Erythroblast (primary cell): ENCODE measurements around the gene ERH.

Experiments
- GATA1 ChIP-seq: IDR thresholded peaks from 2 replicates; pipeline ENCODE4 v1.6.1; 2011; ENCODE audit warnings: low read depth, mild to moderate bottlenecking, control low read depth, low read length, moderate library complexity
- POLR2A ChIP-seq: IDR thresholded peaks from 2 replicates; pipeline ENCODE4 v1.6.1; 2011; ENCODE audit warnings: mild to moderate bottlenecking, low read length

DNA sequence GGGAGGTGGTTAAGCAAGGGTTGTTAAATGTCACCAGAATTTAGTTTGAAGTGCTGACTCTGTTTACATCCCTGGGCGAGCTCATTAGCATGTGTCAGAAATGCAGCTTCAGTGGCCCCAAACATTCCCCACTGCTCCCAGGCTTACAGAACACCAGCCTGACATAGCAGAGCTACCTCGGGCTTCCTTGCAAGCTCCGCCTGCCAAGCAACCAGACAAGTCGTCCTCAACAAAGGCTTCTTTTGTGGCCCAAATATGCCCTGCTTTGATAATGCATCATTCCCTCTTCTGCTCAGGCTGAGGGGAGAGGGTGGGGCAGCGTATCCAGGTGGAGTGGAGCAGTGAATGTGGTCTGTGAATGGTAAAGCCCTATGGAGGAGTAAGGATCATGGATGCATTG, 28.0 kb downstream of the ERH start:
- TF ChIP-seq POLR2A (no peak), GATA1 (no peak)
